HG03196 (cell line): Measurements from ENCODE around the gene BBS4.
"Not testable (repeated sequence)": the region's sequence is repeated elsewhere in the genome, so short reads cannot be mapped to it uniquely, and the experiment has no call there.

Source experiments
- ATAC-seq: cut with Tn5 transposase; IDR thresholded peaks from one replicate; pipeline ENCODE4 v1.9.1; 2021; ENCODE audit not compliant: unreplicated experiment

Gene BBS4

GRCh38 chr15:72685925-72686794 is at the start of gene BBS4, which contains the start of gene HIGD2B:
Gene BBS4, plus strand, starts transcription at chr15:72686207. Its CDS starts 21 bp downstream, at chr15:72686228.
Gene HIGD2B, minus strand, starts transcription at chr15:72686182. Its CDS starts 9,808 bp downstream, at chr15:72676374.
- ATAC-seq, result peak; percentile 91

GRCh38 chr15:72636519-72637282 is 49.3 kb upstream of the BBS4 start:
- ATAC-seq, result peak; percentile 68

DNA sequence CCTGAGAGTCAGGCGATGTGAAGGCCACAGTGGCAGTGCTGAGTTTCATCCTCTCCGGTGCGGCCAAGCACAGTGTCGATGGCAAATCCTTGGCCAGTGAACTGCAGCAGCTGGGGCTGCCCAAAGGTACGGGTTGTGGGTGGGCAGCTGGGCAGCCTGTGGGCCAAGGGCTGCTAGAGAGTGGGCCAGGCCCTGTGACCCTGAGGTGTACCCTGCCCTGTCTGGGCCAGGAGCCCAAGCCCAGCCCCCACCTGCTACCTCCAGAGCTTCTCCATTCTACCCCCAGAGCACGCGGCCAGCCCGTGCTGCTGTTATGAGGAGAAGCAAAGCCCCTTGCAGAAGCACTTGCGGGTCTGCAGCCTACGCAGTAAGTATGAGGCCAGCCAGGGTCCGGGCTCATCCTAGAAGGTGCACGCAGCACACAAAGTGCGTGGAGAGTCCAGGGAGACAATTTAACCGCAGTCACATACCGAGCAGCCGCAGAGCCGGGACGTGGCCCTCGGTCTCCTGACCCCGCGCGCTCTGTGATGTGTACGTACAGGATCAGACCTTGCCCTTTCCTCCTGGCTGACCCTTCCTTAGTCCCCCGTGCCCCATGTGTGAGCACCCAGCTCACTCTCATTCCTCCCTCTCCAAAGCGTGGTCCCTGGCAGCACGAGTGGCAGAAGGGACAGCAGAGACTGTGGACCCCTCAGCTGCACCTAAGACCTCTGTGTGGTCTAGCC is 46.1 kb upstream of the BBS4 start:
- not testable (repeated sequence) for ATAC-seq

GRCh38 chr15:72642271-72642670 is 43.7 kb upstream of the BBS4 start:
- ATAC-seq, result not testable (repeated sequence)

GRCh38 chr15:72648631-72649253 is 37.3 kb upstream of the BBS4 start:
- not testable (repeated sequence) for ATAC-seq

GRCh38 chr15:72654397-72654796 is 31.6 kb upstream of the BBS4 start, which contains the start of gene GOLGA6B:
Gene GOLGA6B, plus strand, starts transcription at chr15:72654697. Its CDS starts 41 bp downstream, at chr15:72654738.
- not testable (repeated sequence) for ATAC-seq

GRCh38 chr15:72656014-72656413 is 30.0 kb upstream of the BBS4 start:
- ATAC-seq, result not testable (repeated sequence)

DNA sequence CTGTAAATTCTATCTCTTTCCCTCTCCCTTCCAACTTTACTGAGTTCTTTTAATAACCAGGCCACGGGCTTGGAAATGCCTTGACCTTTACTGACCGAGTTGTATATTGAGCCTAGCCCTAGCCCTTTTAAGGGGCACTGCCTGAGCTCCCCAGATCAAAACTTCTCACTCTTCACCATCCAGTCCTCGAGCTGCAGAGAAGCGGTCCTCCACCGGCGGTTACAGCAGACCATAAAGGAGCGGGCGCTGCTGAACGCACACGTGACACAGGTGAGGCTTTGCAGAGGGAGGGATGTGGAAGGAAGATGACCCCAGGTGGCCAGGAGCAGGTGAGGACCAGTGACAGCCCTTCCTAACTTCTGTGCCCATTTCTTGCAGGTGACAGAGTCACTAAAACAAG is 24.9 kb upstream of the BBS4 start:
- ATAC-seq, result not testable (repeated sequence)

GRCh38 chr15:72663931-72664330 is 22.1 kb upstream of the BBS4 start:
- ATAC-seq, result not testable (repeated sequence)

DNA sequence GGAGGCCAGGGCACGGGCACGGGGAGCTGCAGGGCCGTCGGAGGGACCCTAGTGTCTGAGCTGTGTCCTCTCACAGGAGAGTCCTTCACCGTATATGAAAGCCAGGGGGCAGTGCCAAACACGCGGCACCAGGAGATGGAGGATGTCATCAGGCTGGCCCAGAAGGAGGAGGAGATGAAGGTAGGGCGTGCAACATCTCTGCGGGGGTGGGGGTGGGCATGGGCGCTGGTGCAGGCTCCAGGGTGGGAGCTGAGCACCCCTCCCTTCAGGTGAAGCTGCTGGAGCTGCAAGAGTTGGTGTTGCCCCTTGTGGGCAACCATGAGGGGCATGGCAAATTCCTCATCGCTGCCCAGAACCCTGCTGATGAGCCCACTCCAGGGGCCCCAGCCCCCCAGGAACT is 20.3 kb upstream of the BBS4 start:
- ATAC-seq, result not testable (repeated sequence)

- ATAC-seq, result not testable (repeated sequence)
Observed at GRCh38 chr15:72669803-72670202, 16.2 kb upstream of the BBS4 start.

GRCh38 chr15:72670656-72671352 is 15.2 kb upstream of the BBS4 start:
- peak; percentile 82 for ATAC-seq

DNA sequence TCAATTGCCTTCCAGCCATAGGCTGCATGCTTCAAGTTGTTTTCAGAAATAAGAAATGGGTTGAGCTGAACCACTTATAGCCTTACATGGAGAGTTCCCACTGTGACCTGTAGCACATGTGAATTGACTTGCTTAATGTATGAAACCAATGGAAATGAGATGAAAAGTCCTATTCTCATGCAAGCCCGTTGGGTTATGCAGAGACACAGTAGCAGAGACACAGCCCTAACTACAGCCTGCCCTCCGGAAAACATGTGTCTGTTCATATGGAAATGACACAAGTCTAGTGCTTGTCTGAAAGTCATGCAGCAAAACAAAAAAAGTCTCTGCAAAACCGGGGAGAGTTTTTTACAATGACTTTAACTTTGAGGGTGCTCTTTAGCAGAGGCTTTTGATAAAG is 14.5 kb upstream of the BBS4 start:
- ATAC-seq, result no peak

DNA sequence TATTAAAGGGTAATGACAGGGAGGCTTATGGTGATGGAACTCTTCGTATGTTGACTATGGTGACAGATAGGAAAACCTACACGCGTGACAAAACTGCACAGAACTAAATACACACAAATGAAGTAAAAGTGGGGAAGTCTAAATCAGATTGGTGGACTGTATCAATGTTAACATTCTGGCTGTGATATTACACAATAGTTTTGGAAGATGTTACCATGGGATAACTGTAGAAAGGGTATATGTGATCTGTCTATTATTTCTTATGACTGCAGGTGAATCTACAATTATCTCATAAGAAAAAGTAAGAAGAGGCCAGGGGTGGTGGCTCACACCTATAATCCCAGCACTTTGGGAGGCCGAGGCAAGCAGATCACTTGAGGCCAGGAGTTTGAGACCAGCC is 9.2 kb upstream of the BBS4 start:
- ATAC-seq, result no peak

- ATAC-seq, result no peak
Observed at GRCh38 chr15:72680931-72681330, 5.1 kb upstream of the BBS4 start.

GRCh38 chr15:72682772-72683171 is 3.2 kb upstream of the BBS4 start:
- no peak for ATAC-seq

GRCh38 chr15:72685301-72685924 is 594 bp upstream of the BBS4 start:
- no peak for ATAC-seq

- ATAC-seq, result no peak
Observed at GRCh38 chr15:72688697-72689096, 2.7 kb downstream of the BBS4 start.

GRCh38 chr15:72690938-72691337 is 4.9 kb downstream of the BBS4 start:
- ATAC-seq, result no peak
